Ovary (tissue), 9 donors: Measurements from ENCODE around the gene OPRL1. TPM values are rescaled to one million over a fixed set of nuclear protein-coding genes. Genes with fewer than 3 reads are reported as not detected.
A peak's percentile ranks its signal among the peaks of the same experiment; 100 is the strongest.

ENCODE experiments used
- DNase-seq, 5 donors: peaks; one replicate each; pipeline ENCODE4 v3.0.0-alpha.2; 2019 to 2020
- H3K27ac ChIP-seq, 2 donors: fragments of 200-600 bp; one replicate each; pipeline versions ENCODE4 v1.5.1 to v1.8.0; 2019 to 2022
- H3K27me3 ChIP-seq: fragments of 200-600 bp; one replicate; pipeline ENCODE4 v1.8.0; 2022
- H3K36me3 ChIP-seq: fragments of 200-600 bp; sonication (generic); one replicate; pipeline ENCODE4 v1.5.1; 2019
- H3K4me1 ChIP-seq: one replicate; pipeline ENCODE4 v1.8.1; 2013; ENCODE audit warnings: mild to moderate bottlenecking, moderate library complexity; ENCODE audit not compliant: insufficient read depth
- H3K4me3 ChIP-seq: fragments of 200-600 bp; sonication (generic); one replicate; pipeline ENCODE4 v1.5.1; 2017
- H3K9me3 ChIP-seq, 2 donors: fragments of 200-600 bp in 1 of 2; sonication (generic) in 1 of 2; one replicate each; pipeline versions ENCODE4 v1.5.1 to v1.8.1; 2013 to 2019; ENCODE audit warnings: mild to moderate bottlenecking in 1 of 2, moderate library complexity in 1 of 2
- CTCF ChIP-seq, 3 donors: fragments of 450-650 bp in 2 of 3; fragments of 200-600 bp in 1 of 3; IDR thresholded peaks; one replicate each; pipeline versions ENCODE4 v1.5.1 to v1.8.0; 2016 to 2022; ENCODE audit warnings: antibody characterized with exemption in 3 of 3, mild to moderate bottlenecking in 1 of 3
- EP300 ChIP-seq: sonication (generic); formaldehyde crosslinking; IDR thresholded peaks from one replicate; pipeline ENCODE4 v1.6.1; 2017; ENCODE audit warnings: antibody characterized with exemption
- POLR2A ChIP-seq: fragments of 450-650 bp; IDR thresholded peaks from one replicate; pipeline ENCODE4 v1.6.1; 2017; ENCODE audit warnings: antibody characterized with exemption, mild to moderate bottlenecking, moderate library complexity
- WGBS, 3 donors: extraction: QIAGEN DNeasy Blood & Tissue Kit in 1 of 3; methylation state at CpG; one replicate each; pipeline versions ENCODE4 v1.1.5 to v1.1.7; 2013 to 2017; 5-methylcytosine and 5-hydroxymethylcytosine counted together
- intact Hi-C, 4 donors: fragments of 100-400 bp; cut with DNase I; formaldehyde crosslinking; loops; one replicate each; pipeline versions ENCODE4 v1.11.0 to v1.15.1; 2022 to 2023
- polyA plus RNA-seq, 2 donors: library from polyadenylated mRNA; stranded (reverse); fragments of 200-250 nt in 1 of 2; fragments of 350-450 nt in 1 of 2; fragmentation: Illumina TruSeq in 1 of 2; extraction: RNeasy Lipid Tissue Mini Kit (QIAGEN cat#74804) in 1 of 2; gene quantifications; one replicate each; pipeline ENCODE4 v1.2.3, GENCODE V29; 2013 to 2014
- total RNA-seq, 7 donors: library from RNA; depleted of rRNA in 2 of 7; stranded (reverse); fragments of >200 nt in 2 of 7; fragmentation: NEBNext Ultra II Directional in 3 of 7; extraction: Animal tissue kit (Norgen Biotek cat#: 25700) in 3 of 7; gene quantifications; one replicate each; pipeline versions ENCODE4 v1.1.0 to v1.2.4, GENCODE V29; 2016 to 2023
- donor health status: DM: no; HTN: no; CAD: no; lungs with moderate emphysema.
- donor health status: DM: no; HTN: no; CAD: no.
- donor health status: Bipolar disorder and iron deficiency.
- donor health status: DM: yes; HTN: yes; CAD: no.
- donor health status: DM: no; HTN: no; CAD: no.
- donor health status: DM: yes; HTN: yes; CAD: no.

Gene OPRL1
- total and polyA plus RNA-seq, 9 donors = 0.12 to 0.80 (median 0.43) TPM

GRCh38 chr20:64032706-64033624, 46.9 kb upstream of the OPRL1 start:
- WGBS, 3 donors = 87 to 89% (median 89%) methylated on average over 31 of the region's 31 CpGs
- Histone ChIP-seq H3K27me3 (no peaks in the 10 kb centered on the region), H3K27ac (no peak overlapping the region), H3K4me1 (peaks cover 3% of the 10 kb centered on the region), H3K9me3 (no peaks in the 10 kb centered on the region), H3K4me3 (no peak overlapping the region), H3K36me3 (no peaks in the 10 kb centered on the region)
- no peak for DNase-seq
- intact Hi-C loops = loop anchor here in 1 of 4 donors (10.0 kb wide), 1 partner anchor 82 kb away; no protein-coding TSS in a partner anchor
- TF ChIP-seq CTCF (IDR thresholded peaks at IDR 0.05) = no peak
- TF ChIP-seq EP300 = no peak
- TF ChIP-seq POLR2A = no peak

GRCh38 chr20:64033981-64034493, 45.8 kb upstream of the OPRL1 start:
- Histone ChIP-seq H3K27ac (no peak overlapping the region), H3K27me3 (no peaks in the 10 kb centered on the region), H3K4me3 (no peak overlapping the region), H3K4me1 (peaks cover 5% of the 10 kb centered on the region), H3K9me3 (no peaks in the 10 kb centered on the region), H3K36me3 (no peaks in the 10 kb centered on the region)
- DNase-seq = peak in 1 of 5 donors; percentile 58
- no peak for TF ChIP-seq EP300
- no peak for TF ChIP-seq CTCF (IDR thresholded peaks at IDR 0.05)
- no peak for TF ChIP-seq POLR2A
- intact Hi-C loops = loop anchor here in 1 of 4 donors (10.0 kb wide), 1 partner anchor 81 kb away; no protein-coding TSS in a partner anchor
- WGBS, 3 donors = 32 to 58% (median 33%) methylated on average over 11 of the region's 11 CpGs

- DNase-seq = no peak
- no peaks in the 10 kb centered on the region for H3K9me3 ChIP-seq
- no peak for TF ChIP-seq EP300
- no peak for TF ChIP-seq POLR2A
- no peak for TF ChIP-seq CTCF (IDR thresholded peaks at IDR 0.05)
- H3K36me3 ChIP-seq = no peaks in the 10 kb centered on the region
- 81 to 86% (median 84%) methylated on average over 17 of the region's 17 CpGs for WGBS, 3 donors
- no peak overlapping the region for H3K27ac ChIP-seq
- H3K4me1 ChIP-seq = peaks cover 5% of the 10 kb centered on the region
- no peak overlapping the region for H3K4me3 ChIP-seq
- intact Hi-C loops = loop anchor here in 1 of 4 donors (10.0 kb wide), 1 partner anchor 80 kb away; no protein-coding TSS in a partner anchor
- H3K27me3 ChIP-seq = no peaks in the 10 kb centered on the region
Measured at GRCh38 chr20:64035066-64035932, 44.6 kb upstream of the OPRL1 start.

- Histone ChIP-seq H3K4me3 (no peak within 1 kb of the TSS), H3K27me3 (peaks cover 2% of the 10 kb centered on the region), H3K4me1 (peaks cover 5% of the 10 kb centered on the region), H3K9me3 (no peaks in the 10 kb centered on the region), H3K36me3 (no peaks in the 10 kb centered on the region), H3K27ac (no peak within 1 kb of the TSS)
- whole genome bisulfite sequencing, 3 donors = 62 to 73% (median 66%) methylated on average over 10 of the region's 10 CpGs
- TF ChIP-seq CTCF (IDR thresholded peaks at IDR 0.05) (no peak), POLR2A (no peak), EP300 (no peak)
- no peak for DNase-seq
- intact Hi-C loops = loop anchor here in 1 of 4 donors (10.0 kb wide), 1 partner anchor 79 kb away; no protein-coding TSS in a partner anchor
Measured at GRCh38 chr20:64035933-64036345, 43.9 kb upstream of the OPRL1 start, which contains the start of gene C20orf204. TSS of gene C20orf204 (plus strand) at chr20:64036182. CDS start at chr20:64036324, 142 bp downstream.
